Fibroblast of gingiva (primary cell): ENCODE measurements around the gene RHBDL3.
A peak's percentile ranks its signal among the peaks of the same experiment; 100 is the strongest.
"Not testable (repeated sequence)": the region's sequence is repeated elsewhere in the genome, so short reads cannot be mapped to it uniquely, and the experiment has no call there.

ENCODE experiments used
- DNase-seq: peaks from one replicate; pipeline ENCODE4 v3.0.0-alpha.2; 2011; ENCODE audit warnings: low read depth

RHBDL3 gene

GRCh38 chr17:32289471-32290070 lies 23.9 kb downstream of the RHBDL3 start:
- no peak for DNase-seq

GRCh38 chr17:32292094-32292493 lies 26.5 kb downstream of the RHBDL3 start:
- no peak for DNase-seq

- DNase-seq = no peak
Observed at GRCh38 chr17:32297424-32297823, 31.8 kb downstream of the RHBDL3 start.

- no peak for DNase-seq
Observed at GRCh38 chr17:32297860-32298259, 32.2 kb downstream of the RHBDL3 start.

DNA sequence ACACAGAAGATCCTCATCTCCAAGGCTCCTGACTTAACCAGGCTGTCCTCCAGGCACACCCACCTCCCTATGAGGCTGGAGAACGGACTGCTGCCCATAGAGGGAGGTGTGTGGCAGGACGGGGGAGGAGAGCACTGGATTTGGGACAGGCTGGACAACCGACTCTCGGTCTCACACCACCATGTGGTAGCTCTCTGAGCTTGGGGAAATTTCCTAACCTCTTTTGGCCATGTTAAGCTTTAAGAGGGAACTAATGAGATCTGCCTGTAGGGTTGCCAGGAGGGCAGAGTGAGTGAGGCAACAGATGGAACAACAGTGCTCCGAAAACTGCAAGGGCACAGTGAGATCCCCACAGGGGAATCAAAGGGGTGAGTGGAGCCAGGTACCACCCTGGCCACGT lies 32.7 kb downstream of the RHBDL3 start:
- peak; percentile 17 for DNase-seq

GRCh38 chr17:32298721-32299579 lies 33.3 kb downstream of the RHBDL3 start:
- no peak for DNase-seq

GRCh38 chr17:32299580-32300164 lies 34.0 kb downstream of the RHBDL3 start:
- no peak for DNase-seq

DNA sequence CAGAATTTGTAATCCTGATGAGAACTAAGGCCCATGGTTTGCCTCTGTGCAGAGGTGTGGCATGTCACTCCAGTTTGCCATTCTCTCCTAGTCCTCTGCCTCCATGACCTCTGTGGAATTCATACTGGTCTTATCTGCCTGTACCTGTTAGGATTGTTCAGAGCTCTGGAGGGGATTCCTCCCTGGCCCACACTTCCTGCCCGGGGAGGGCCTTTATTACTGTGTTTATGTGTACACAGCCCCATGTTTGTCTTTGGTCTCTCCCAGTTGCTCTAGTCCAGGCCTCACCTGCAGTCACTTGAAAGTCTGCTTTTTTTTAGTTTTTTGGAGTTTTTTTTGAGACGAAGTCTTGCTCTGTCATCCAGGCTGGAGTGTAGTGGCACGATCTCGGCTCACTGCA lies 36.4 kb downstream of the RHBDL3 start:
- DNase-seq = no peak

- DNase-seq = no peak
Observed at GRCh38 chr17:32302860-32303649, 37.4 kb downstream of the RHBDL3 start.

GRCh38 chr17:32303781-32304288 lies 38.2 kb downstream of the RHBDL3 start:
- DNase-seq = no peak

DNA sequence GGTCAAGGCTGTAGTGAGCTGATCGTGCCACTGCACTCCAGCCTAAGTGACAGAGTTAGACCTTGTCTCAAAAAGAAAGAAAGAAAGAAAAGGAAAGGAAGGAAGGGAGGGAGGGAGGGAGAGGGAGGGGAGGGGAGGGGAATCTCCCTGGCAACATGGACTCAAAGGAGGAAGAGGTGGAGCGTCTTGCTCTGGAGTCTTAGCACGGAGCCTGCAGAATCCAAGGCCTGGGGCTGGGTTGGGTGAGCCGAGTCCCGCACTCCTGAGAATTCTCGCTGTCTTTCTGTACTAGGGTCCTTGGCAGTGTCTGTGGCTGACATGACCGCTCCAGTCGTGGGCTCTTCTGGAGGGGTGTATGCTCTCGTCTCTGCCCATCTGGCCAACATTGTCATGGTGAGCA lies 39.4 kb downstream of the RHBDL3 start:
- DNase-seq = no peak

DNA sequence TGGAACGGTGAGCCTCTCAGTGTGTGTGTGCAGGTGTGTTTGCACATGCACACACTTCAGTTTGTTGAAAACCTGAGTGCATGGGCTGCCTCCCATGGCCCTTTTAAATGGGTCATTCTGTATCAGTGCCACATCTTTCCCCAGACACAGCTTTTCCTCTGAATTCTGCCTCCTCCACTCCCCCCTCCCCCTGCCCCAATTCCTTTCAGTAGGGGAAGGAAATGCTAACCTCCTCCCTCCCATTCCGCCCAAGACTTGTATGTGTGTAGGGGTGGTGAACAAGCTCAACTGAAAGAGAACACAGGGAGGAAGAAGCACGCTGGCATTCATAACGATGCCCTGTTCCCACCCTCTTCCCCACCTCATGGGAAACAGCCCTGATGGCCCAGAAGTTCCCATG lies 42.0 kb downstream of the RHBDL3 start:
- no peak for DNase-seq

- DNase-seq = no peak
Observed at GRCh38 chr17:32311028-32311536, 45.5 kb downstream of the RHBDL3 start.

GRCh38 chr17:32314636-32315035 lies 49.0 kb downstream of the RHBDL3 start:
- no peak for DNase-seq

DNA sequence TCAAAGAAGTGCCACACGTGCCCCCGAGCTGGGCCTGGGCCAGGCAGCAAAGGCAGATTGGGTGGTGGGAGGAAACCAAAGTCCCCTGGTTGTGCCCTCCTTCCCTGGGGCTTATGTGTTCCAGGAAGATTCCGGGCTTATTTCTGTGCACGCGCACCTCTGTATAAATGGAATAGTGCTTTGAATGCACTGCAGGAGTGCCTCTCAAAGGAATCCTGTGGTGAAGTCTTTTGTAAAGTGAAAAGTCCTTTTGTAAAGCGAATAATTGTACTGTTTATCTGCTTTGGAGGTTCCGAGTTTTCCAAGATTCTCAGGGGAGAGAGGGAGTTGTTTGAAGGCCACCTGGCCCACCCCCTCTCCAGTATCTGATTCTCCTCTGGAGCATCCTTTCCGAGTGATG lies 49.5 kb downstream of the RHBDL3 start:
- DNase-seq = no peak

GRCh38 chr17:32316653-32317052 lies 51.0 kb downstream of the RHBDL3 start:
- not testable (repeated sequence) for DNase-seq

DNA sequence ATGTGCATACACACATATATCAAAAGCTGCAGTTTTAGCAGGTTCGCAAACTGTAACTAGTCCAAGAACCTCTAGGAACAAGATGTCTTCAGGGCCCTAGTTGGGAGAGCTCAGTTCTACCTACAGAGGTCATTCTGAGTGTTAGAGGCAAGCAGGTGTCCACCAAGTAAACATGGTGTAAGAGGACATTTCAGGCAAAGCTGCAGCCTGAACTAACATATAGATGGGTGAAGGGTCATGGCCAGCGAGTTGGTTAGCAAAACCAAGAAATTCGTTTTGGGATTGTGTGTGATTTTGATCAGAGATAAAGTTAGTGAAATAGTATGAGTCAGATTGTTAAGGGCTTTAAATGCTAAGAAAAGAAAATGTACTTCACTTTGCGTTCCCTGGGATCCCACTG lies 51.7 kb downstream of the RHBDL3 start:
- no peak for DNase-seq

DNA sequence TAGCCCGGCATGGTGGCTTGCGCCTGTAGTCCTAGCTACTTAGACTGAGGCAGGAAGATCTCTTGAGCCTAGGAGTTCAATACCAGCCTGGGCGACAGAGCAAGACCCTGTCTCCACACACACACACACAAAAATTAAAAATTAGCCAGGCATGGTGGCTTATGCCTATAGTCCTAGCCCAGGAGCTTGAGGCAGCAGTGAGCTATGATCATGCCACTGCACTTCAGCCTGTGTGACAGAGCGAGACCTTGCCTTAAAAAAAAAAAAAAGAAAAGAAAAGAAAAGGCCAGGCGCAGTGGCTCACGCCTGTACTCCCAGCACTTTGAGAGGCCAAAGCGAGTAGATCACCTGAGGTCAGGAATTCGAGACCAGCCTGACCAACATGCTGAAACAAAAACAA lies 52.4 kb downstream of the RHBDL3 start:
- no peak for DNase-seq

GRCh38 chr17:32319548-32319905 lies 53.9 kb downstream of the RHBDL3 start:
- DNase-seq = peak; percentile 24

DNA sequence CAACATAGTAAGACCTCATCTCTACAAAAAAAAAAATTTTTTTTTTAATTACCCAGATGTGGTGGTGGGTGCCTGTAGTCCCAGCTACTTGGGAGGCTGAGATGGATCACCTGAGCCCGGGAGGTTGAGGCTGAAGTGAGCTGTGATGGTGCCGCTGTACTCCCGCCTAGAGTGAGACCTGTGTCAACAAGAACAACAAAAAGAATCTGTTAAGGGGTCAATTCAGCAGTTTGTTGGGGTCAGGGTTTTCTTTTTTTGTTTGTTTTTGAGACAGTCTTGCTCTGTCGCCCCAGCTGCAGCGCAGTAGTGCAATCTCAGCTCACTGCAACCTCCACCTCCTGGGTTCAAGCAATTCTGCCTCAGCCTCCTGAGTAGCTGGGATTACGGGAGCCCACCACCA lies 54.4 kb downstream of the RHBDL3 start:
- not testable (repeated sequence) for DNase-seq

GRCh38 chr17:32320847-32321246 lies 55.2 kb downstream of the RHBDL3 start:
- no peak for DNase-seq

GRCh38 chr17:32323046-32323445 lies 57.4 kb downstream of the RHBDL3 start:
- DNase-seq = no peak
